ENCODE data around the gene TMEM231.

DNA sequence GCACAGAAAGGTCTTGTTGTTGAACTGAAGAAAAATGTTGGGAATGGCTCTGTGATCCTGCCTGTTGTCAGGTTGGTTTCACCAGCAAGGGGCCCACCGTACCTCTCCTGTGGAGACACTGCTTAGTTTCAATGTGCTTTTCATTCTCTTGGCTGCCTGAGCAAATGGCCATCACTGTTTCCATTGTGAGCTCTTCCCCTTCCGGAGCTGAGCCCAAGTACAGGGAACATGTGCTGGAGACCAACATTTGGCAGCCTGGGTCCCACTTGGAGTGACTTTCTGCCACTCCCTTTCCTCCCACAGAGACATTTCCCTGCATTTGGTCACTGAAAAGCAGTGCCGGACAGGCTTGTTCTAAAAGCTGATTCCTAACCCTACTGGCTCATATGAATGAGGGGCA, 33.3 kb upstream of the TMEM231 start:
- TF ChIP-seq POLR2A (IDR thresholded peaks at IDR 0.05) (no peak), CTCF (IDR thresholded peaks at IDR 0.05 in 8 of 11, conservative IDR thresholded peaks at IDR 0.05 in 3 of 11) (no peak)

All from spleen (tissue), 7 donors.